HCT116 (cell line): ENCODE results near the gene LGALS7. TPM values are rescaled to one million over a fixed set of nuclear protein-coding genes. Genes with fewer than 3 reads are reported as not detected.

Experiments
- ATAC-seq: fragments of 200-7000 bp; cut with Tn5 transposase; 2 replicates; pipeline ENCODE4 v1.9.1; 2020; ENCODE audit warnings: mild to moderate bottlenecking, moderate library complexity
- BruUV-seq: library from RNA; stranded (reverse); fragments of 400-500 nt; replicated peaks from 2 replicates; lab custom pipeline; 2021; lab: Mats Ljungman, UMichigan
- CTCF ChIA-PET: fragments of 300-600 bp; sonication (Branson Sonifier 250); formaldehyde crosslinking; loops from one replicate; lab custom pipeline; 2021; ENCODE audit warnings: antibody characterized with exemption; lab: Charles Lee
- POLR2A ChIA-PET: fragments of 300-600, 350-600 bp; sonication (Branson Sonifier 250); formaldehyde crosslinking; loops from one replicate; lab custom pipeline; 2021; ENCODE audit warnings: antibody characterized with exemption; lab: Charles Lee
- RAD21 ChIA-PET, 2 experiments: fragments of 300-600 bp; sonication (Branson Sonifier 250); formaldehyde crosslinking; loops; one replicate each; lab custom pipeline; 2023; ENCODE audit warnings: low total read pairs in 2 of 2; ENCODE audit not compliant: uncharacterized antibody in 2 of 2, unreplicated experiment in 2 of 2, low non-redundant PET in 1 of 2; lab: Charles Lee
- DNase-seq: peaks from one replicate; pipeline ENCODE4 v3.0.0-alpha.2; 2010; ENCODE audit warnings: low read depth, low spot score
- H2AFZ ChIP-seq: fragments of 200-600 bp; shearing (Covaris generic), sonication (generic); 2 replicates; pipeline ENCODE4 v1.6.1; 2017; ENCODE audit warnings: low read depth, mixed run types, mixed read lengths, antibody characterized with exemption, low read length; ENCODE audit not compliant: poor library complexity, severe bottlenecking
- H3K27ac ChIP-seq: 2 replicates; pipeline ENCODE4 v1.5.1; 2012; ENCODE audit warnings: low read depth, low read length
- H3K27me3 ChIP-seq: fragments of 200-600 bp; sonication (generic); 2 replicates; pipeline ENCODE4 v1.6.1; 2016; ENCODE audit warnings: mixed run types, low read length, mixed read lengths; ENCODE audit not compliant: insufficient read depth
- H3K36me3 ChIP-seq, 2 experiments: fragments of 200-500 bp in 1 of 2; fragments of 200-600 bp in 1 of 2; sonication (Bioruptor generic) in 1 of 2; sonication (generic) in 1 of 2; 2 replicates each; pipeline versions ENCODE4 v1.5.1 to v1.6.1; 2014 to 2016; ENCODE audit warnings: low read length in 2 of 2, inconsistent platforms in 1 of 2, mixed read lengths in 1 of 2, mixed run types in 1 of 2; ENCODE audit not compliant: insufficient read depth in 2 of 2, control insufficient read depth in 1 of 2
- H3K4me1 ChIP-seq, 2 experiments: fragments of 200-600 bp in 1 of 2; sonication (generic) in 1 of 2; 2 replicates each; pipeline versions ENCODE4 v1.5.1 to v1.6.1; 2012 to 2017; ENCODE audit warnings: low read length in 2 of 2, inconsistent platforms in 1 of 2, mild to moderate bottlenecking in 1 of 2, mixed read lengths in 1 of 2, mixed run types in 1 of 2, moderate library complexity in 1 of 2; ENCODE audit not compliant: insufficient read depth in 2 of 2, control insufficient read depth in 1 of 2
- H3K4me2 ChIP-seq: fragments of 200-600 bp; sonication (generic); 2 replicates; pipeline ENCODE4 v1.6.1; 2017; ENCODE audit warnings: mixed run types, low read length, mixed read lengths
- H3K4me3 ChIP-seq, 2 experiments: fragments of 200-600 bp in 1 of 2; sonication (generic) in 1 of 2; replicated peaks in 1 of 2; 2 replicates each; pipeline ENCODE4 v1.5.1; 2011 to 2016; ENCODE audit warnings: low read length in 2 of 2, control low read depth in 1 of 2, low read depth in 1 of 2, mild to moderate bottlenecking in 1 of 2, mixed read lengths in 1 of 2, mixed run types in 1 of 2
- H3K79me2 ChIP-seq: fragments of 200-600 bp; sonication (generic); 2 replicates; pipeline ENCODE4 v1.6.1; 2017; ENCODE audit warnings: mild to moderate bottlenecking, mixed run types, low read length, moderate library complexity, mixed read lengths; ENCODE audit not compliant: insufficient read depth
- H3K9ac ChIP-seq: fragments of 200-600 bp; sonication (generic); 2 replicates; pipeline ENCODE4 v1.6.1; 2016; ENCODE audit warnings: low read length, mixed read lengths
- H3K9me2 ChIP-seq: fragments of 200-600 bp; sonication (generic), shearing (Covaris generic); 2 replicates; pipeline ENCODE4 v1.6.1; 2017; ENCODE audit warnings: mixed run types, mild to moderate bottlenecking, moderate library complexity; ENCODE audit not compliant: insufficient read depth
- H3K9me3 ChIP-seq, 2 experiments: fragments of 200-500 bp in 1 of 2; fragments of 200-600 bp in 1 of 2; sonication (Bioruptor generic) in 1 of 2; sonication (generic) in 1 of 2; 2 replicates each; pipeline ENCODE4 v1.6.1; 2014 to 2017; ENCODE audit warnings: low read length in 2 of 2, mixed read lengths in 2 of 2, inconsistent platforms in 1 of 2, low read depth in 1 of 2, mild to moderate bottlenecking in 1 of 2, mixed run types in 1 of 2, moderate library complexity in 1 of 2; ENCODE audit not compliant: control insufficient read depth in 1 of 2, insufficient read depth in 1 of 2
- H4K20me1 ChIP-seq: fragments of 200-600 bp; sonication (generic), shearing (Covaris generic); 2 replicates; pipeline ENCODE4 v1.6.1; 2017; ENCODE audit warnings: mixed run types, mild to moderate bottlenecking, moderate library complexity; ENCODE audit not compliant: insufficient read depth
- CEBPB ChIP-seq: IDR thresholded peaks from 2 replicates; pipeline ENCODE4 v1.6.1; 2012; ENCODE audit warnings: low read depth
- EGR1 ChIP-seq: IDR thresholded peaks from 2 replicates; pipeline ENCODE4 v1.6.1; 2012; ENCODE audit warnings: low read depth
- POLR2A ChIP-seq: IDR thresholded peaks from 2 replicates; pipeline ENCODE4 v1.7.0; 2011; ENCODE audit warnings: borderline replicate concordance; ENCODE audit not compliant: insufficient read depth, insufficient read length; ENCODE audit errors: extremely low read depth
- POLR2AphosphoS5 ChIP-seq: IDR thresholded peaks from 2 replicates; pipeline ENCODE4 v1.6.1; 2011; ENCODE audit warnings: mild to moderate bottlenecking, low read depth, low read length, moderate library complexity
- RAD21 ChIP-seq: IDR thresholded peaks from 2 replicates; pipeline ENCODE4 v1.6.1; 2012; ENCODE audit warnings: low read depth, mild to moderate bottlenecking
- SRF ChIP-seq: IDR thresholded peaks from 2 replicates; pipeline ENCODE4 v1.6.1; 2012; ENCODE audit warnings: low read depth
- YY1 ChIP-seq: IDR thresholded peaks from 2 replicates; pipeline ENCODE4 v1.6.1; 2011; ENCODE audit warnings: low read length, low read depth, moderate library complexity, mild to moderate bottlenecking; ENCODE audit not compliant: insufficient replicate concordance; ENCODE audit errors: extremely low read depth
- intact Hi-C: fragments of 100-400 bp; cut with micrococcal nuclease; formaldehyde crosslinking; loops from 2 replicates; pipeline ENCODE4 v1.10.0; 2022
- total RNA-seq: library from RNA; stranded (reverse); gene quantifications from one replicate; pipeline ENCODE4 v1.2.1, GENCODE V29; 2021; ENCODE audit not compliant: unreplicated experiment

LGALS7 gene
- total RNA-seq, 1 experiment from 2014 or later = not detected

DNA sequence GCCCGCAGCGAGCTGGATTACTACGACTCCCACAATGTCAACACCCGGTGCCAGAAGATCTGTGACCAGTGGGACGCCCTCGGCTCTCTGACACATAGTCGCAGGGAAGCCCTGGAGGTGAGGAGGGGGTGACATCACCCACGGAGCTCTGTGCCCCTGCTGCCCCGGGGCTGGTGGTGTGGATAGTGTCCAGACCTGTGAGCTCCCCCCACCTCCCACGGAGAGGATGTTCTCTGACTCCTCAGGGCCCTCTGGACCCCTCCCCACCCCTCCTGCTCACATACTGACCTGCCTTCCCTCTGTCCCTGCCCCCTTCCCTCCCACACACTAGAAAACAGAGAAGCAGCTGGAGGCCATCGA is 49.7 kb downstream of the LGALS7 start:
- CTCF ChIA-PET = interaction anchor here (0.6 to 1.3 kb wide), 2 partner anchors 19 to 207 kb away, joined by 3 to 5 read pairs; partner anchors contain the start of genes MRPS12 and SARS2
- Histone ChIP-seq H4K20me1 (no peaks in the 10 kb centered on the region), H3K4me1 (no peaks in the 10 kb centered on the region; a peak in 1 of 4 replicates), H3K4me3 (no peak overlapping the region), H3K9me3 (no peaks in the 10 kb centered on the region), H3K9ac (no peak overlapping the region), H3K9me2 (no peaks in the 10 kb centered on the region), H3K36me3 (peaks cover 18 to 89% of the 10 kb centered on the region in 2 experiments; a peak in 3 of 4 replicates), H3K27ac (no peak overlapping the region), H3K27me3 (no peaks in the 10 kb centered on the region), H3K79me2 (peaks cover 13% of the 10 kb centered on the region; the same call in 1 of the 2 replicates), H2AFZ (no peak overlapping the region), H3K4me2 (no peak overlapping the region)
- RAD21 ChIA-PET = no interaction called here
- ATAC-seq (no peak), DNase-seq (no peak)
- no TSS peak for BruUV-seq
- TF ChIP-seq POLR2A = no peak
- TF ChIP-seq RAD21 = no peak
- TF ChIP-seq CEBPB = no peak
- TF ChIP-seq EGR1 = no peak
- POLR2A ChIA-PET = no interaction called here
- intact Hi-C loops = no loop called here

DNA sequence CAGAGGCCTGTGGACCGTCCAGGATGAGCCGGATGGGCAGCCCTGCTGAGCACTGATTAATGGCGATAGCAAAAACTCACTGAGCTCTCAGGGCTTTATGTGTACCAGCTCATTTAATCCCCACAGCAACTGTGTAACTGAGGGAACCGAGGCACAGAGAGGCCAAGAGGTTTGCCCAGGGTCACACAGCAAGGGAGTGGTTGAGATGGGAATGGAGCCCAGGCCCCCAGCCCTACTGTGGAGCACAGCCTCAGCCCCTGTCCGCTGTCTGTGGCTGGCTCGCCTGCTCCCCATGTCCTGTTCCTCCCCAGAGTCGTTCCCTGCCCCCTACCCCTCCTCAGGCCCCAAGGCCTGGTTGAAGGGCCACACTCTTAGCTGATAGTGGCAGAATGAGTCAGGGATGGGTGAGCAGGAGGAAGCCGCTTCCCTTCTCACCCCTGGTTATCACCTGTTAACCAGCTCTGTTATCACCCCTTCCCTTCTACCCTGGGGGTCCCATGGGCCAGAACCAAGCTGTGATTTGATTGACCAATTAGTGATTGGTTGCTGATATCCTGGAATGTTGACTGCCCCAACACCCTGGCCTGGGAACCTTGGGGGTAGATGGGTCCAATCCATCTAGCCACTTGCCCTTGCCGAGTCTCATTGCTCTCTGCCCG is 50.2 kb downstream of the LGALS7 start:
- ATAC-seq = no peak
- CTCF ChIA-PET = interaction anchor here (0.6 kb wide), 1 partner anchor 19 kb away, joined by 3 read pairs; no protein-coding TSS in a partner anchor

More for the DNA sequence above, 50.2 kb downstream of the LGALS7 start:
- Histone ChIP-seq H3K4me2 (no peak overlapping the region), H3K9ac (no peak overlapping the region), H3K9me2 (no peaks in the 10 kb centered on the region), H2AFZ (no peak overlapping the region), H3K27ac (no peak overlapping the region), H3K4me3 (no peak overlapping the region), H3K27me3 (no peaks in the 10 kb centered on the region), H3K9me3 (no peaks in the 10 kb centered on the region), H3K79me2 (peaks cover 13% of the 10 kb centered on the region; the same call in 1 of the 2 replicates), H3K4me1 (no peaks in the 10 kb centered on the region; a peak in 1 of 4 replicates), H3K36me3 (peaks cover 18 to 89% of the 10 kb centered on the region in 2 experiments; a peak in 3 of 4 replicates), H4K20me1 (no peaks in the 10 kb centered on the region)
- no peak for DNase-seq
- TF ChIP-seq RAD21 = no peak
- peak; percentile 22; the same call in 1 of the 2 replicates for TF ChIP-seq POLR2AphosphoS5
- no peak for TF ChIP-seq SRF
- TF ChIP-seq YY1 = no peak
- ChIA-PET POLR2A (no interaction called here), RAD21 (no interaction called here)
- no TSS peak for BruUV-seq
- intact Hi-C loops = no loop called here
